Lung (tissue), 12 donors: ENCODE data around the gene VOPP1. TPM values are rescaled to one million over a fixed set of nuclear protein-coding genes. Genes with fewer than 3 reads are reported as not detected.

Source experiments
- ATAC-seq: fragments of 200-7000 bp; cut with Tn5 transposase; one replicate; pipeline ENCODE4 v1.9.1; 2020; ENCODE audit warnings: moderate number of reproducible peaks; ENCODE audit not compliant: insufficient read depth, low FRiP score
- DNase-seq, 3 donors: peaks; one replicate each; pipeline ENCODE4 v3.0.0-alpha.2; 2013 to 2017
- H3K27ac ChIP-seq, 2 donors: one replicate each; pipeline ENCODE4 v1.5.1; 2013; ENCODE audit warnings: mild to moderate bottlenecking in 2 of 2, moderate library complexity in 2 of 2, control low read depth in 1 of 2, inconsistent platforms in 1 of 2, low read depth in 1 of 2, low read length in 1 of 2
- H3K27me3 ChIP-seq, 3 donors: one replicate each; pipeline ENCODE4 v1.5.1; 2013; ENCODE audit warnings: low read length in 2 of 3; ENCODE audit not compliant: control insufficient read depth in 3 of 3, insufficient read depth in 3 of 3
- H3K36me3 ChIP-seq, 4 donors: one replicate each; pipeline ENCODE4 v1.5.1; 2013; ENCODE audit warnings: low read length in 4 of 4, mild to moderate bottlenecking in 1 of 4, moderate library complexity in 1 of 4; ENCODE audit not compliant: control insufficient read depth in 4 of 4, insufficient read depth in 4 of 4
- H3K4me1 ChIP-seq, 5 donors: one replicate each; pipeline ENCODE4 v1.5.1; 2013; ENCODE audit warnings: low read length in 5 of 5, mild to moderate bottlenecking in 2 of 5, moderate library complexity in 1 of 5; ENCODE audit not compliant: control insufficient read depth in 5 of 5, insufficient read depth in 5 of 5
- H3K4me3 ChIP-seq: one replicate; pipeline ENCODE4 v1.5.1; 2013; ENCODE audit warnings: mild to moderate bottlenecking, control low read depth, moderate library complexity
- H3K9ac ChIP-seq, 2 donors: one replicate each; pipeline ENCODE4 v1.5.1; 2013; ENCODE audit warnings: low read length in 2 of 2, control low read depth in 1 of 2; ENCODE audit not compliant: insufficient read depth in 1 of 2
- H3K9me3 ChIP-seq, 4 donors: one replicate each; pipeline ENCODE4 v1.5.1; 2013; ENCODE audit warnings: low read length in 3 of 4, mild to moderate bottlenecking in 1 of 4, moderate library complexity in 1 of 4; ENCODE audit not compliant: control insufficient read depth in 4 of 4, insufficient read depth in 3 of 4
- CTCF ChIP-seq: IDR thresholded peaks from 2 replicates; pipeline ENCODE4 v1.5.1; 2012; ENCODE audit warnings: mild to moderate bottlenecking; ENCODE audit errors: control extremely low read depth, extremely low read depth
- WGBS, 2 donors: extraction: QIAGEN DNeasy Blood & Tissue Kit; methylation state at CpG; one replicate each; pipeline ENCODE4 v1.1.7; 2013; 5-methylcytosine and 5-hydroxymethylcytosine counted together
- polyA plus RNA-seq, 2 donors: library from polyadenylated mRNA; stranded (reverse); fragments of 200-250 nt; gene quantifications; one replicate each; pipeline ENCODE4 v1.2.1, GENCODE V29; 2013
- total RNA-seq, 2 donors: library from RNA; depleted of rRNA in 1 of 2; stranded (reverse); fragments of >200 nt in 1 of 2; gene quantifications; one replicate each; pipeline ENCODE4 v1.2.1, GENCODE V29; 2014 to 2021
- donor health status: control.
- donor health status: control.
- donor health status: Bipolar disorder and iron deficiency.
- donor health status: healthy.
- donor health status: DM: yes; HTN: yes; CAD: no.

The VOPP1 gene
- total and polyA plus RNA-seq, 4 donors, result 25.8 to 64.0 (median 38.0) TPM

DNA sequence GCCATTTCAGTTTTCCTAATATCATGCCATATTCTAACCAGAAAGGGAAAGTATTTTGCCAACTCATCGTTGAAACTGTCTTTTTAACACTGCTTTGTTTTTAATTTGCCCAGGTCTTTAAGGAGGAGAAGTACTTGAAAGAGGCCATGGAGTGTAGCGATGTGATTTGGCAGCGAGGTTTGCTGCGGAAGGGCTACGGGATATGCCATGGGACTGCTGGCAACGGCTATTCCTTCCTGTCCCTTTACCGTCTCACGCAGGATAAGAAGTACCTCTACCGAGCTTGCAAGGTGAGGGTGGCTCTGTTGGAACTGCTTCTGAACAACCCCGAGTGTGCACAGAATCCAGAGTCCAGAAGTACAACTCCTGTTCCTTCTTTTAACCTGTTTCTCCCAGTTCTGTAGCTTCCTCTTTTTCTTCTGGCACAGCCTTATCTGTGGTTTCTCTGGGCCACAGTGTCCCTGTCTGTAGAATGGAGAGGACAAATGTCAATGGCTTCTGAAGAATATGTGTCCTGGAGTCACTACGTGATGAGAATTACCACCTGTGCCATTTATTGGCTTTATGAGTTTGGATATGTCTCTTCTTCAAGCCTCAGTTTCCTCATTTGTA lies 147.1 kb downstream of the VOPP1 start:
- Histone ChIP-seq H3K9me3 (no peaks in the 10 kb centered on the region), H3K27me3 (no peaks in the 10 kb centered on the region)
- ATAC-seq, result no peak

GRCh38 chr7:55423891-55424290 lies 148.4 kb downstream of the VOPP1 start:
- DNase-seq (no peak), ATAC-seq (no peak)
- H3K27ac ChIP-seq, result no peak overlapping the region
- H3K4me3 ChIP-seq, result no peak overlapping the region
- peaks cover 4 to 12% (median 8%) of the 10 kb centered on the region in 4 donors for H3K36me3 ChIP-seq
- TF ChIP-seq CTCF, result no peak
- WGBS, 2 donors, result 86 to 89% methylated on average over 5 of the region's 5 CpGs
- H3K9ac ChIP-seq, result no peak overlapping the region
- no peaks in the 10 kb centered on the region for H3K9me3 ChIP-seq
- peaks cover 0 to 35% (median 0%) of the 10 kb centered on the region in 5 donors for H3K4me1 ChIP-seq
- H3K27me3 ChIP-seq, result no peaks in the 10 kb centered on the region

More for the DNA sequence above, 147.1 kb downstream of the VOPP1 start:
- peaks cover 4 to 12% (median 9%) of the 10 kb centered on the region in 4 donors for H3K36me3 ChIP-seq
- DNase-seq, result no peak
- no peak overlapping the region for H3K4me3 ChIP-seq
- no peak overlapping the region for H3K27ac ChIP-seq
- no peak for TF ChIP-seq CTCF
- WGBS, 2 donors, result 52 to 74% methylated on average over 11 of the region's 11 CpGs
- no peak overlapping the region for H3K9ac ChIP-seq
- H3K4me1 ChIP-seq, result peaks cover 0 to 33% (median 0%) of the 10 kb centered on the region in 5 donors

DNA sequence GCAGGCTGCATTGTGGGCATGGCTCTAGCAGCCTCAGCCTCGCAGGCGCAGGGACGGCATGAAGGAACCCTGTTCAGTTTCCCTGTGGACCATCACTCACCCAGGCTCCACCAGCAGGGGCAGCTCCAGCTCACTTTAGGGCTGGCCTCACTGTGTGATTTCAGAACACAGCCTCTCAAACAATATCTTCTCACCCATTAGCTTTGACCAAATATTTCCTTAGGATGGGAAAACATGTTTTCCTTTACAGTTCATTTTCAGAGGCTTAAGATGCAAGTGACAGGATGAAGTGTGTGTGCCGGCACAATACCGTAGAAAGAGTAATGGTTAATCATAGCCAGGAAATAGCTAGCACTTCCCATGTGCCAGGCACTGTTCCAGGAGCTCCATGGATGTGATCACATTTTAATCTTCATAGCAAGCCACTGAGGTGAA lies 149.0 kb downstream of the VOPP1 start:
- H3K4me1 ChIP-seq, result peaks cover 0 to 33% (median 0%) of the 10 kb centered on the region in 5 donors
- DNase-seq (peak in 2 of 3 donors; percentile 18 to 35), ATAC-seq (no peak)
- H3K27ac ChIP-seq, result no peak overlapping the region
- H3K9me3 ChIP-seq, result no peaks in the 10 kb centered on the region
- no peaks in the 10 kb centered on the region for H3K27me3 ChIP-seq
- no peak overlapping the region for H3K9ac ChIP-seq
- H3K36me3 ChIP-seq, result peaks cover 4 to 12% (median 8%) of the 10 kb centered on the region in 4 donors
- WGBS, 2 donors, result 61 to 77% methylated on average over 5 of the region's 5 CpGs
- TF ChIP-seq CTCF, result no peak
- no peak overlapping the region for H3K4me3 ChIP-seq

Other genes with a start within 250 kb of the VOPP1 start
- 10 to 100 TPM; 13.6 to 14.4 TPM for gene LANCL2, start 207.2 kb downstream of the VOPP1 start, total RNA-seq
- 1 to 10 TPM; 6.3 TPM for gene LANCL2, start 207.2 kb downstream of the VOPP1 start, polyA plus RNA-seq